HS-5 (cell line): ENCODE measurements around the gene ATAT1.

Experiments used
- DNase-seq: peaks from one replicate; pipeline ENCODE4 v3.0.0-alpha.2; 2012; ENCODE audit warnings: low read depth

Gene ATAT1

GRCh38 chr6:30613251-30614043 is 13.2 kb upstream of the ATAT1 start:
- no peak for DNase-seq

GRCh38 chr6:30614044-30614842 is 12.4 kb upstream of the ATAT1 start:
- DNase-seq, result no peak

GRCh38 chr6:30614843-30615218 is 11.8 kb upstream of the ATAT1 start:
- peak; percentile 94 for DNase-seq

GRCh38 chr6:30615219-30615957 is 11.3 kb upstream of the ATAT1 start:
- peak; percentile 70 for DNase-seq

GRCh38 chr6:30615958-30616810 is 10.5 kb upstream of the ATAT1 start:
- DNase-seq, result no peak

- DNase-seq, result peak; percentile 100
Observed at GRCh38 chr6:30616811-30617564, 9.7 kb upstream of the ATAT1 start, which contains the start of gene PPP1R10. TSS of gene PPP1R10 (minus strand) at chr6:30617243. CDS start at chr6:30609944, 7,299 bp downstream.

GRCh38 chr6:30617565-30618269 is 9.0 kb upstream of the ATAT1 start, which contains the start of gene MRPS18B:
TSS of gene MRPS18B (plus strand) at chr6:30617840. CDS start at chr6:30617866, 26 bp downstream.
- peak; percentile 98 for DNase-seq

GRCh38 chr6:30618270-30618797 is 8.3 kb upstream of the ATAT1 start:
- no peak for DNase-seq

- DNase-seq, result no peak
Observed at GRCh38 chr6:30619561-30619960, 7.1 kb upstream of the ATAT1 start.

- no peak for DNase-seq
Observed at GRCh38 chr6:30625511-30625910, 1.2 kb upstream of the ATAT1 start.

- no peak for DNase-seq
Observed at GRCh38 chr6:30635834-30636233, 9.2 kb downstream of the ATAT1 start.

GRCh38 chr6:30640481-30640880 is 13.8 kb downstream of the ATAT1 start:
- DNase-seq, result no peak

- no peak for DNase-seq
Observed at GRCh38 chr6:30641048-30641447, 14.4 kb downstream of the ATAT1 start.

- no peak for DNase-seq
Observed at GRCh38 chr6:30643656-30644055, 17.0 kb downstream of the ATAT1 start.

- DNase-seq, result no peak
Observed at GRCh38 chr6:30644769-30645168, 18.1 kb downstream of the ATAT1 start.

- DNase-seq, result no peak
Observed at GRCh38 chr6:30645989-30646388, 19.3 kb downstream of the ATAT1 start.

- peak; percentile 65 for DNase-seq
Observed at GRCh38 chr6:30646450-30647241, 20.0 kb downstream of the ATAT1 start, which contains the start of gene C6orf136. TSS of gene C6orf136 (plus strand) at chr6:30647133. CDS start at chr6:30647232, 99 bp downstream.

GRCh38 chr6:30647242-30648116 is 20.8 kb downstream of the ATAT1 start:
- peak; percentile 14 for DNase-seq
